HG03097 (cell line): ENCODE results near the gene BRAF.
"Not testable (repeated sequence)": the region's sequence is repeated elsewhere in the genome, so short reads cannot be mapped to it uniquely, and the experiment has no call there.

Experiments
- ATAC-seq: cut with Tn5 transposase; IDR thresholded peaks from one replicate; pipeline ENCODE4 v1.9.1; 2021; ENCODE audit not compliant: unreplicated experiment, low FRiP score

The BRAF gene

DNA sequence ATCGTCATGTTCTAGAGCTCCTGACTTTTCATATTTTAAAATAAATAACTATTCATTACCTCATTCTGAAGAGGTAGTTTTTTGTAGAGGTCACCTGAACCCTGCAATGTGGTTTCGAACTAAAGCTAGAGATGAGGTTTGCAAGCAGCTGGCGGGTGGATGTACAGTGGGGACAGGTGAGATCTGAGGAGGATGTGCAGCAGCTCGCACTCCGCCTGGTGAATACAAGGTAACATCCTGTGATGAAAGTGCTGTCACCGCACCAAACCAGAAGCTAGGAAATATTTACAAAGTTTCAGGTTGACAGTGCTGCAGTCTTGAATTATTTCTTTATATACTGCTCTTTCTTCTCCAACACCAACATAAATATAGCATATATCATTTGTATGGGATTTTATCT is 201.7 kb downstream of the BRAF start:
- no peak for ATAC-seq

DNA sequence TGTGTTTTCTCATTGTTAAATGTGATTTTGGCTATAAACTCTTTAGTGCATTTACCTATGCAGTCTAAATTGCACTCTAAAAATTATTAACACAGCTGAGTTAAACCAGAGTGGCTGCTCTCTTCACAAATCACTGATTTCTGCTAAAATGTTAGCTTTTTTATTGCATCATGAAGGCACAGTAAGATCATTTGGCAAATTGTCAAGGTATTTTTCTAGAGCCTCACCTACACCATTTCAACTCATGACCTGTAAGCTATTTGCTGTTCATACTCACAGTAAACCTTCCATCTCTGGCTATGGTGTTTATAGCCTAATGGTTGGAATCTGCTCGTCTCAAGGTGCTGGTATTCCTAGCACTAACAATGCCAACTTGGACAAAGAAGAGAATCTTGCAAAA is 202.5 kb downstream of the BRAF start:
- ATAC-seq: no peak

DNA sequence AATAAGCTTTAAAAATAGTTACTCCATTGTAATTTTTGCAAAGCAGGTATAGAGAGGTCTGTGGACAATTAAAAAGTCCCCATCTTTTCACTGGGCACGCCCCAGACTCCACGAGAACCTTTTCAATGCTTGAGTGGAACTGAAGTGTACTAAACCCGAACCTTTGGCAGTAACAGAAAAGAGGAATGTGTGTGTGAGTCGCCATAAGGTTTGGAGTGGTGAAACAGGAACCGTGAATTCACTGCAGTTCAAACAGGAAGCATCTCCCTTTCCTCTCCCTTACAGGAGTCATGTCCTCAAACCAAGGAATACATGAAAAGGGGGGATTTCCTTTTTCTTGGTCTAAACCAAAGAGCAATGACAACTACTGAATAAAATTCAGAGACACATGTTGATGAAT is 205.0 kb downstream of the BRAF start:
- no peak for ATAC-seq

DNA sequence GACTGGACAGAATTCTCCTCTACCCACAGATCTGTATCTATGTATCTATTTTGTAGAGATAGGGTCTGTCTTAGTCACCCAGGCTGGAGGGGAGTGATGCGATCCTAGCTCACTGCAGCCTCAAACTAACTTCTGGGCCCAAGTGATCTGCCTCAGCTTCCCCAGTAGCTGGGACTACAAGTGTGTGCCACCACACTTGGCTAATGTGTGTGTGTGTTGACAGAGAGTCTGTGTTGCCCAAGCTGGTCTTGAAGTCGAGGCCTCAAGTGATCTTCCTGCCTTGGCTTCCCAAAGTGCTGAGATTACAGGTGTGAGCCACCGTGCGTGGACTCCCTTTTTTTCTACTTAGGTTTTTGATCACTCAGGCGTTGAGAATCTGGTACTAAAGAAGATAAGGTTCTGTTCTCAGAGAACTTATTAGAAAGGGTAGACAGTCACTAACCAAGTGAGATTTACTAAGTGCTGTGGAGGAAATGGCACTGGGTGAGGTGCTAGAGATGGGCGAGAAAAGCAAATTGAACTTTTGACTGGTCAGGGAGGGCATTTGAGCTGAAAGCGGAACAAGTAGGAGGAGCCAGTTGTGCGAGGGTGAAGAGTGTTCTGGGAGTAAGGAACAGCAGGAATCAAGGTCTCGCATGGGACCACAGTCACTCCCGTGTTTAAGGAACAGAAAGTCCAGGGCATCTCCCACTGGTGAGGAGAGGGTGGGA is 210.2 kb downstream of the BRAF start:
- no peak for ATAC-seq

DNA sequence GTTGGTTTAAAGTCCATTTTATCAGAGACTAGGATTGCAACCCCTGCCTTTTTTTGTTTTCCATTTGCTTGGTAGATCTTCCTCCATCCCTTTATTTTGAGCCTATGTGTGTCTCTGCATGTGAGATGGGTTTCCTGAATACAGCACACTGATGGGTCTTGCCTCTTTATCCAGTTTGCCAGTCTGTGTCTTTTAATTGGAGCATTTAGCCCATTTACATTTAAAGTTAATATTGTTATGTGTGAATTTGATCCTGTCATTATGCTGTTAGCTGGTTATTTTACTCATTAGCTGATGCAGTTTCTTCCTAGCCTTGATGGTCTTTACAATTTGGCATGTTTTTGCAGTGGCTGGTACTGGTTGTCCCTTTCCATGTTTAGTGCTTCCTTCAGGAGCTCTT is 212.3 kb downstream of the BRAF start:
- ATAC-seq: not testable (repeated sequence)

GRCh38 chr7:140708764-140709163 is 216.0 kb downstream of the BRAF start:
- ATAC-seq: not testable (repeated sequence)

DNA sequence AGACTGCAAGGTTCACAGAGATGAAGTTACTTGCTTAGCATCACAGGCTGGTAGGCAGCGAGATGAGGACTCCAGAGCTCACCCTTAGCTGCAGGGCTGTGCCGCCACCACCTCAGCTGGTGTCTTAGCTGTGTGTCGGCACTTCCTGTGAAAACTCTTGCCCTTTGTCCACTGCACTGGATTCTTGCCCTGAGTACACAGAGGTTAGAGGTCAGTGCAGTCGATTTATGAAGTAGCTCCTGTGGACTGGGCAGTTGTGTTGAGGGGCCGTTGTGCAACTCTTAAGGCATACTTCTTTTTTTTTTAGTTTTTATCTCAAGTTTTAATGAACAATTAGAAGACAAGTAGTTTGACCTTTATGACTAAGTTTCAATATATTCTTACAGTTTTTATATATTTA is 217.6 kb downstream of the BRAF start:
- ATAC-seq: no peak

- ATAC-seq: no peak
These were observed 220.5 kb downstream of the BRAF start for GRCh38 chr7:140704205-140704604.

- no peak for ATAC-seq
These were observed 222.0 kb downstream of the BRAF start for GRCh38 chr7:140702774-140703173.

GRCh38 chr7:140698477-140698876 is 226.3 kb downstream of the BRAF start:
- no peak for ATAC-seq

GRCh38 chr7:140697447-140698143 is 227.1 kb downstream of the BRAF start:
- no peak for ATAC-seq

DNA sequence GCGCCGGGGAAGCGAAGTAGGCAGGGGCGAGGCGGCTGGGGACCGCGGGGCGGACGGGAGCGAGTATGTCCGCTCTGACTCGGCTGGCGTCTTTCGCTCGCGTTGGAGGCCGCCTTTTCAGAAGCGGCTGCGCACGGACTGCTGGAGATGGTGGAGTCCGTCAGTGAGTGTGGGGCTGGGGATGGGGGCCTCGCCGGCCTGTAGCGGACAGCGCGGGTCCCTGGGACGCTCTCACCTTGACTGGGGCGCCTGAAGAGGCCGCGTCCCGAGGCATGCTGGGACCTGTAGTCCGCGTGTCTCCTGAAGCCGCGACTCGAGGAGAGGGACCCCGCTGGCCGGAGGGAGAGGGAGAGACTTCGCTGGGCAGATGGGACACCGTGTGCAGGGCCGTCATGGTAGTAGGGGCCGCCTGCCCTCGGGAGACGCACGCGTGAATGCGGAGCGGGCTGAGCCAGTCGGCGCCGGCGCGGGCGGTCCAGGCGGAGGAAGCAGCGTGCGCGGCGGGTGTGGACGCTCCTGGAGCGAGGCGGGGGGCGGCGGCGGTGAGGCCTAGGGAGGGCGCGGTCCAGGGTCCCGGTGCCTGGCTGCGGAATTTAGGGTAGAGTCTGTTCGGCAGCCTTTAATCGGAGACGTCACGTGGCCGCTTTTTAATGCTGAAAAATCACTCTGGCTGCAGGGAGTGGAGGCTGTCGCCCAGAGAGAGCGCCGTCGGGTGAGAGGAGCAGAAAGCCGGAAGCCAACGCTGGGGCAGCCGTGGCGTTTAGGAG is 227.9 kb downstream of the BRAF start, which contains the start of gene NDUFB2:
Gene NDUFB2, plus strand, starts transcription at position 29 of the 767 bp plus-strand sequence. Its CDS starts 37 bp downstream, at position 66.
- ATAC-seq: peak; percentile 79

DNA sequence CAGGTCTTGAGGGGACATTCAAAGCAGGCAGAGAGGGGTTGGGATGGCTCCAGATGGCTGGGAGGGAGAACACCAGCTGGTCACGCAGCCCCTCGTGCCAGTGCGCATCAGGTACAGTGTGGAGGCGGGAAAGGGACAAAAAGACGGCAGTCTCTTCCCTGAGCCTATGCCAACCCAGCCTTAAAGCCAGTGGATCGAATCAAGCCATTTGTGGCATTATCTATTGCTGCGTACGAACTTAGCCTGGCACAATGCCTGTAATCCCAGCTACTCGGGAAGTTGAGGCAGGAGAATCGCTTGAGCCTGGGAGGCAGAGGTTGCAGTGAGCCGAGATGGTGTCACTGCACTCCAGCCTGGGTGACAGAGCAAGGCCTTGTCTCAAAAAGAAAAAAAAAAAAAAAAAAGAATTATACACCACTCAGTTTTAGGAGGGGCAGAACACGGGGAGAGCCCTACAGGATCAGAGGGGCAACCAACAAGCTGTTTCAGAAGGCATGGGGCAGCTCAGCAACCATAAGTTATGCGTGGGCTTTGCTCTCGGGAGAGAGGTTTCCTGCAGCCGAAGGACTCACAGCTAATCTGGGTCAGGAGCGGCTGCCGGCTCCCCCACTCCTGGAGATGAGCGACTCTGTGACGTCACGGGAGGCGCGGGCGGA is 228.6 kb downstream of the BRAF start:
- ATAC-seq: peak; percentile 90

- no peak for ATAC-seq
These were observed 229.3 kb downstream of the BRAF start for GRCh38 chr7:140695381-140695780.

GRCh38 chr7:140694592-140694991 is 230.1 kb downstream of the BRAF start:
- no peak for ATAC-seq

DNA sequence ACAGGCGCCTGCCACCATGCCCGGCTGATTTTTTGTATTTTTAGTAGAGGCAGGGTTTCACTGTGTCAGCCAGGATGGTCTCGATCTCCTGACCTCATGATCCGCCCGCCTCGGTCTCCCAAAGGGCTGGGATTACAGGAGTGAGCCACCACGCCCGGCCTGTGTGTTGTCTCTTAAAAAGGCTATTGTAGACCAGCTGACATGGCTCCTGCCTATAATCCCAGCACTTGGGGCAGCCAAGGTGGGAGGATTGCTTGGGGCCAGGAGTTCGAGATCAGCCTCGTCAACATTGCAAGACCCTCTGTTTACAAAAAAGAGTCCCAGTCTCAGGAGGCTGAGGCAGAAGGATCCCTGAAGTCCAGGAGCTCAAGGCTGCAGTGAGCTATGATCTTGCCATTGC is 230.9 kb downstream of the BRAF start:
- ATAC-seq: not testable (repeated sequence)

GRCh38 chr7:140691376-140692045 is 233.2 kb downstream of the BRAF start:
- no peak for ATAC-seq

- ATAC-seq: no peak
These were observed 235.3 kb downstream of the BRAF start for GRCh38 chr7:140689199-140690152.

GRCh38 chr7:140688341-140688740 is 236.4 kb downstream of the BRAF start:
- ATAC-seq: no peak
